IMR-90 (cell line): ENCODE results near the gene TCF3. TPM values are rescaled to one million over a fixed set of nuclear protein-coding genes. Genes with fewer than 3 reads are reported as not detected.

Experiments used
- ATAC-seq: fragments of 200-7000 bp; cut with Tn5 transposase; 2 replicates; pipeline ENCODE4 v1.9.1; 2020; ENCODE audit warnings: low read depth, mild to moderate bottlenecking, moderate library complexity
- BruUV-seq: library from RNA; stranded (reverse); fragments of 400-500 nt; replicated peaks from 2 replicates; lab custom pipeline; 2021; lab: Mats Ljungman, UMichigan
- CTCF ChIA-PET: fragments of 300-600 bp; formaldehyde crosslinking; extraction: SDS; loops from one replicate; lab custom pipeline; 2021; ENCODE audit warnings: antibody characterized with exemption; lab: Yijun Ruan, JAX
- POLR2A ChIA-PET: fragments of 300-600 bp; sonication (Branson Sonifier 250); formaldehyde crosslinking; loops from one replicate; lab custom pipeline; 2022; ENCODE audit warnings: antibody characterized with exemption; ENCODE audit not compliant: unreplicated experiment; lab: Charles Lee
- DNase-seq: peaks from one replicate; pipeline ENCODE4 v3.0.0; 2013
- H2AFZ ChIP-seq: replicated peaks from 2 replicates; pipeline ENCODE3; 2013; ENCODE audit warnings: low read length, mild to moderate bottlenecking; ENCODE audit not compliant: poor library complexity
- H2AK5ac ChIP-seq: 2 replicates; pipeline ENCODE4 v1.6.1; 2013; ENCODE audit warnings: low read depth, low read length, inconsistent platforms
- H2AK9ac ChIP-seq: replicated peaks from 2 replicates; pipeline ENCODE3; 2013; ENCODE audit warnings: mild to moderate bottlenecking, low read depth, low read length, moderate library complexity; ENCODE audit not compliant: poor library complexity
- H2BK120ac ChIP-seq: 2 replicates; pipeline ENCODE4 v1.6.1; 2013; ENCODE audit warnings: low read depth, low read length, inconsistent platforms
- H2BK15ac ChIP-seq: 3 replicates; pipeline ENCODE4 v1.6.1; 2013; ENCODE audit warnings: low read depth, low read length, inconsistent platforms
- H2BK20ac ChIP-seq: 2 replicates; pipeline ENCODE4 v1.6.1; 2013; ENCODE audit warnings: low read depth, mild to moderate bottlenecking, inconsistent platforms, low read length, moderate library complexity
- H2BK5ac ChIP-seq: 2 replicates; pipeline ENCODE4 v1.6.1; 2013; ENCODE audit warnings: mild to moderate bottlenecking, low read depth, low read length, inconsistent platforms; ENCODE audit not compliant: poor library complexity, severe bottlenecking
- H3K14ac ChIP-seq: replicated peaks from 2 replicates; pipeline ENCODE4 v1.6.1; 2013; ENCODE audit warnings: low read depth, low read length, inconsistent platforms
- H3K18ac ChIP-seq: 2 replicates; pipeline ENCODE4 v1.6.1; 2013; ENCODE audit warnings: low read depth, low read length, control low read depth
- H3K23ac ChIP-seq: 2 replicates; pipeline ENCODE4 v1.6.1; 2013; ENCODE audit warnings: low read depth, low read length, inconsistent platforms
- H3K27ac ChIP-seq: 2 replicates; pipeline ENCODE4 v1.5.1; 2013; ENCODE audit warnings: mild to moderate bottlenecking, control low read depth, low read length; ENCODE audit not compliant: insufficient read depth
- H3K27me3 ChIP-seq: 2 replicates; pipeline ENCODE4 v1.6.1; 2013; ENCODE audit warnings: low read length; ENCODE audit not compliant: control insufficient read depth, insufficient read depth
- H3K36me3 ChIP-seq: 2 replicates; pipeline ENCODE4 v1.6.1; 2013; ENCODE audit warnings: low read length, mixed read lengths; ENCODE audit not compliant: control insufficient read depth, insufficient read depth
- H3K4ac ChIP-seq: 2 replicates; pipeline ENCODE4 v1.6.1; 2013; ENCODE audit warnings: low read depth, low read length, inconsistent platforms
- H3K4me1 ChIP-seq: 2 replicates; pipeline ENCODE4 v1.6.1; 2013; ENCODE audit warnings: low read length, mixed read lengths; ENCODE audit not compliant: control insufficient read depth, insufficient read depth
- H3K4me2 ChIP-seq: 2 replicates; pipeline ENCODE4 v1.6.1; 2013; ENCODE audit warnings: low read depth, mild to moderate bottlenecking, control low read depth, low read length, moderate library complexity
- H3K4me3 ChIP-seq: 2 replicates; pipeline ENCODE4 v1.5.1; 2013; ENCODE audit warnings: low read depth, mild to moderate bottlenecking, control low read depth, low read length, moderate library complexity; ENCODE audit not compliant: insufficient read depth
- H3K56ac ChIP-seq: 2 replicates; pipeline ENCODE4 v1.6.1; 2013; ENCODE audit warnings: low read length, inconsistent platforms; ENCODE audit not compliant: insufficient read depth; ENCODE audit errors: extremely low read depth
- H3K79me1 ChIP-seq, 2 experiments: 2 replicates each; pipeline ENCODE4 v1.6.1; 2013; ENCODE audit warnings: low read length in 2 of 2, inconsistent platforms in 1 of 2, low read depth in 1 of 2
- H3K9ac ChIP-seq: 2 replicates; pipeline ENCODE4 v1.6.1; 2013; ENCODE audit warnings: low read depth, low read length, control low read depth
- H3K9me1 ChIP-seq: 2 replicates; pipeline ENCODE4 v1.6.1; 2013; ENCODE audit warnings: low read length, inconsistent platforms; ENCODE audit not compliant: insufficient read depth
- H3K9me3 ChIP-seq: 2 replicates; pipeline ENCODE4 v1.6.1; 2013; ENCODE audit warnings: low read length; ENCODE audit not compliant: control insufficient read depth, insufficient read depth
- H4K20me1 ChIP-seq: 2 replicates; pipeline ENCODE4 v1.6.1; 2013; ENCODE audit warnings: low read length, inconsistent platforms; ENCODE audit not compliant: insufficient read depth
- H4K5ac ChIP-seq: 2 replicates; pipeline ENCODE4 v1.6.1; 2013; ENCODE audit warnings: mild to moderate bottlenecking, low read depth, low read length, control low read depth
- H4K8ac ChIP-seq, 2 experiments: 2 replicates each; pipeline ENCODE4 v1.6.1; 2013; ENCODE audit warnings: low read depth in 2 of 2, low read length in 2 of 2, control low read depth in 1 of 2, inconsistent platforms in 1 of 2
- H4K91ac ChIP-seq: 2 replicates; pipeline ENCODE4 v1.6.1; 2013; ENCODE audit warnings: low read depth, low read length, inconsistent platforms; ENCODE audit not compliant: insufficient read depth
- MXI1 ChIP-seq: IDR thresholded peaks from 2 replicates; pipeline ENCODE4 v1.6.1; 2012; ENCODE audit warnings: low read depth, mild to moderate bottlenecking, low read length, moderate library complexity, borderline replicate concordance
- NFE2L2 ChIP-seq: fragments of 150-350 bp; IDR thresholded peaks from 2 replicates; pipeline ENCODE4 v1.6.1; 2016; ENCODE audit warnings: low read depth, mild to moderate bottlenecking, low read length
- POLR2A ChIP-seq: IDR thresholded peaks from 2 replicates; pipeline ENCODE4 v1.6.1; 2012; ENCODE audit warnings: mild to moderate bottlenecking, low read depth, low read length
- RAD21 ChIP-seq: IDR thresholded peaks from 2 replicates; pipeline ENCODE4 v1.6.1; 2012; ENCODE audit warnings: low read length, improper control_type of control experiment
- RFX5 ChIP-seq: IDR thresholded peaks from 2 replicates; pipeline ENCODE4 v1.8.0; 2012; ENCODE audit warnings: low read depth, mild to moderate bottlenecking, low read length, moderate library complexity
- WGBS, 2 experiments: methylation state at CpG; one replicate each; pipeline versions ENCODE4 v1.1.5 to v1.1.7; 2013; ENCODE audit warnings: missing lambda C conversion rate in 2 of 2; ENCODE audit not compliant: insufficient read length in 1 of 2; ENCODE audit errors: extremely low coverage in 2 of 2; 5-methylcytosine and 5-hydroxymethylcytosine counted together
- dilution Hi-C: fragments of 300-500 bp; cut with HindIII; formaldehyde crosslinking; loops from one replicate; pipeline ENCODE4 v1.14.3; 2018; ENCODE audit warnings: low sequenced_read_pairs; ENCODE audit not compliant: unreplicated experiment
- in situ Hi-C: fragments of 300-500 bp; cut with MboI; formaldehyde crosslinking; loops from 3 replicates; pipeline ENCODE4 v1.14.3; 2019; ENCODE audit warnings: low sequenced_read_pairs, inconsistent platforms, mixed read lengths
- intact Hi-C: fragments of 100-400 bp; cut with micrococcal nuclease; formaldehyde crosslinking; loops from 2 replicates; pipeline ENCODE4 v1.10.0; 2022
- polyA plus RNA-seq, 3 experiments: library from polyadenylated mRNA; depleted of rRNA; stranded (reverse); fragments of >200 nt; gene quantifications; 2 replicates each; pipeline ENCODE4 v1.2.3, GENCODE V29; 2012; ENCODE audit warnings: low replicate concordance in 1 of 3
- total RNA-seq: library from RNA; depleted of rRNA; stranded (reverse); fragments of >200 nt; gene quantifications from 2 replicates; pipeline ENCODE4 v1.2.3, GENCODE V29; 2012
- TF ChIP-seq, protein P1 (sequence below): fragments of 150-350 bp; IDR thresholded peaks from 2 replicates; pipeline ENCODE4 v1.6.1; 2017; ENCODE audit warnings: mild to moderate bottlenecking, antibody characterized with exemption, low read length, low read depth
- TF ChIP-seq, protein P2 (sequence below): fragments of 150-350 bp; IDR thresholded peaks from 2 replicates; pipeline ENCODE4 v1.6.1; 2016; ENCODE audit warnings: low read depth, mild to moderate bottlenecking, low read length, moderate library complexity, borderline replicate concordance

The TCF3 gene
- total and polyA plus RNA-seq, 2 of the 4 experiments (the other 2 are of a cell fraction): 29.9 to 127 TPM

DNA sequence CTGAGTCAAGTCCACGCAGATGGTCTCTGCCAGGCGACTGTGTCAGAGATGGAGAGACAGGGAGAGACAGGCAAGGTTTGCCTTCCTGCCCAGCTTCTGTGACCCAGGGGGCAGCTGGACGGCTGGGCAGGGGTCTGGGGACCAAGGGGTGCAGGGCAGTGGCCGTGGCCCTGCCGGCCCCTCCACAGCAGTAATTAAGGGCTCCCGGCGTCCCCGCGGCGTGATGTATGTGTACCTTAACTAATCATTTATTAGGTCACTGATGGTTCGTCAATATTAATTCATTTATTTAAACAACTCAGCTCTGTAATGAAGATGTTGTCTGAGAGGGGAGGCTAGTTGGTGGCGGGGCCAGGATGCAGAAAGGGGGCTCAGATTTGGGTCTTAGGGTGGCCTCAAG lies 28.6 kb upstream of the TCF3 start:
- H3K18ac ChIP-seq: no peak overlapping the region
- no peak overlapping the region for H4K8ac ChIP-seq
- no peak overlapping the region for H3K23ac ChIP-seq
- H3K36me3 ChIP-seq: no peaks in the 10 kb centered on the region
- no peak for DNase-seq
- peaks cover 49% of the 10 kb centered on the region for H3K27me3 ChIP-seq
- intact Hi-C loops (no loop called here), in situ Hi-C loops (no loop called here), dilution Hi-C loops (no loop called here)
- H3K9me3 ChIP-seq: no peaks in the 10 kb centered on the region
- H4K5ac ChIP-seq: no peak overlapping the region
- no peak overlapping the region for H2AFZ ChIP-seq
- H3K14ac ChIP-seq: no peak overlapping the region
- no peak overlapping the region for H3K4ac ChIP-seq
- POLR2A ChIA-PET: no interaction called here
- CTCF ChIA-PET: no interaction called here
- no peak overlapping the region for H2AK5ac ChIP-seq
- H3K9ac ChIP-seq: no peak overlapping the region
- no peak for ATAC-seq
- TF ChIP-seq RFX5: no peak
- no peak for TF ChIP-seq POLR2A
- no peak for TF ChIP-seq RAD21
- TF ChIP-seq MXI1: no peak
- TF ChIP-seq, protein P1, sequence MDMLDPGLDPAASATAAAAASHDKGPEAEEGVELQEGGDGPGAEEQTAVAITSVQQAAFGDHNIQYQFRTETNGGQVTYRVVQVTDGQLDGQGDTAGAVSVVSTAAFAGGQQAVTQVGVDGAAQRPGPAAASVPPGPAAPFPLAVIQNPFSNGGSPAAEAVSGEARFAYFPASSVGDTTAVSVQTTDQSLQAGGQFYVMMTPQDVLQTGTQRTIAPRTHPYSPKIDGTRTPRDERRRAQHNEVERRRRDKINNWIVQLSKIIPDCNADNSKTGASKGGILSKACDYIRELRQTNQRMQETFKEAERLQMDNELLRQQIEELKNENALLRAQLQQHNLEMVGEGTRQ: no peak
- TF ChIP-seq, protein P2, sequence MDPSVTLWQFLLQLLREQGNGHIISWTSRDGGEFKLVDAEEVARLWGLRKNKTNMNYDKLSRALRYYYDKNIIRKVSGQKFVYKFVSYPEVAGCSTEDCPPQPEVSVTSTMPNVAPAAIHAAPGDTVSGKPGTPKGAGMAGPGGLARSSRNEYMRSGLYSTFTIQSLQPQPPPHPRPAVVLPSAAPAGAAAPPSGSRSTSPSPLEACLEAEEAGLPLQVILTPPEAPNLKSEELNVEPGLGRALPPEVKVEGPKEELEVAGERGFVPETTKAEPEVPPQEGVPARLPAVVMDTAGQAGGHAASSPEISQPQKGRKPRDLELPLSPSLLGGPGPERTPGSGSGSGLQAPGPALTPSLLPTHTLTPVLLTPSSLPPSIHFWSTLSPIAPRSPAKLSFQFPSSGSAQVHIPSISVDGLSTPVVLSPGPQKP: no peak
- TF ChIP-seq NFE2L2: no peak
- no peak overlapping the region for H2BK20ac ChIP-seq
- H3K4me1 ChIP-seq: no peaks in the 10 kb centered on the region
- no peak overlapping the region for H2BK5ac ChIP-seq
- H3K79me1 ChIP-seq: no peaks in the 10 kb centered on the region
- WGBS, 2 experiments: no CpG with 5 or more reads among the region's 12 CpGs
- no peak overlapping the region for H2BK15ac ChIP-seq
- H3K56ac ChIP-seq: no peak overlapping the region
- no peak overlapping the region for H2AK9ac ChIP-seq
- H3K4me2 ChIP-seq: no peak overlapping the region
- no peaks in the 10 kb centered on the region for H3K9me1 ChIP-seq
- H4K91ac ChIP-seq: no peak overlapping the region
- H3K27ac ChIP-seq: no peak overlapping the region
- no TSS peak for BruUV-seq
- H2BK120ac ChIP-seq: no peak overlapping the region
- H3K4me3 ChIP-seq: no peak overlapping the region
- H4K20me1 ChIP-seq: no peaks in the 10 kb centered on the region
